ENCODE results near the gene KCTD15. TPM values are rescaled to one million over a fixed set of nuclear protein-coding genes. Genes with fewer than 3 reads are reported as not detected.

The KCTD15 gene
- total and polyA plus RNA-seq, 10 of the 15 experiments (the other 5 are each of a cell fraction or from before 2014, with no cell fraction given) = not detected

- peak; percentile 47; the same call in 1 of the 2 replicates for TF ChIP-seq RB1 (IDR thresholded peaks at IDR 0.05; ENCODE audit: borderline replicate concordance)
- TF ChIP-seq, protein P1, sequence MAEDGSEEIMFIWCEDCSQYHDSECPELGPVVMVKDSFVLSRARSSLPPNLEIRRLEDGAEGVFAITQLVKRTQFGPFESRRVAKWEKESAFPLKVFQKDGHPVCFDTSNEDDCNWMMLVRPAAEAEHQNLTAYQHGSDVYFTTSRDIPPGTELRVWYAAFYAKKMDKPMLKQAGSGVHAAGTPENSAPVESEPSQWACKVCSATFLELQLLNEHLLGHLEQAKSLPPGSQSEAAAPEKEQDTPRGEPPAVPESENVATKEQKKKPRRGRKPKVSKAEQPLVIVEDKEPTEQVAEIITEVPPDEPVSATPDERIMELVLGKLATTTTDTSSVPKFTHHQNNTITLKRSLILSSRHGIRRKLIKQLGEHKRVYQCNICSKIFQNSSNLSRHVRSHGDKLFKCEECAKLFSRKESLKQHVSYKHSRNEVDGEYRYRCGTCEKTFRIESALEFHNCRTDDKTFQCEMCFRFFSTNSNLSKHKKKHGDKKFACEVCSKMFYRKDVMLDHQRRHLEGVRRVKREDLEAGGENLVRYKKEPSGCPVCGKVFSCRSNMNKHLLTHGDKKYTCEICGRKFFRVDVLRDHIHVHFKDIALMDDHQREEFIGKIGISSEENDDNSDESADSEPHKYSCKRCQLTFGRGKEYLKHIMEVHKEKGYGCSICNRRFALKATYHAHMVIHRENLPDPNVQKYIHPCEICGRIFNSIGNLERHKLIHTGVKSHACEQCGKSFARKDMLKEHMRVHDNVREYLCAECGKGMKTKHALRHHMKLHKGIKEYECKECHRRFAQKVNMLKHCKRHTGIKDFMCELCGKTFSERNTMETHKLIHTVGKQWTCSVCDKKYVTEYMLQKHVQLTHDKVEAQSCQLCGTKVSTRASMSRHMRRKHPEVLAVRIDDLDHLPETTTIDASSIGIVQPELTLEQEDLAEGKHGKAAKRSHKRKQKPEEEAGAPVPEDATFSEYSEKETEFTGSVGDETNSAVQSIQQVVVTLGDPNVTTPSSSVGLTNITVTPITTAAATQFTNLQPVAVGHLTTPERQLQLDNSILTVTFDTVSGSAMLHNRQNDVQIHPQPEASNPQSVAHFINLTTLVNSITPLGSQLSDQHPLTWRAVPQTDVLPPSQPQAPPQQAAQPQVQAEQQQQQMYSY (CRISPR knock-in tag; IDR thresholded peaks at IDR 0.05) = no peak
Observed at GRCh38 chr19:33771384-33772101, 25.1 kb upstream of the KCTD15 start (continued).

DNA sequence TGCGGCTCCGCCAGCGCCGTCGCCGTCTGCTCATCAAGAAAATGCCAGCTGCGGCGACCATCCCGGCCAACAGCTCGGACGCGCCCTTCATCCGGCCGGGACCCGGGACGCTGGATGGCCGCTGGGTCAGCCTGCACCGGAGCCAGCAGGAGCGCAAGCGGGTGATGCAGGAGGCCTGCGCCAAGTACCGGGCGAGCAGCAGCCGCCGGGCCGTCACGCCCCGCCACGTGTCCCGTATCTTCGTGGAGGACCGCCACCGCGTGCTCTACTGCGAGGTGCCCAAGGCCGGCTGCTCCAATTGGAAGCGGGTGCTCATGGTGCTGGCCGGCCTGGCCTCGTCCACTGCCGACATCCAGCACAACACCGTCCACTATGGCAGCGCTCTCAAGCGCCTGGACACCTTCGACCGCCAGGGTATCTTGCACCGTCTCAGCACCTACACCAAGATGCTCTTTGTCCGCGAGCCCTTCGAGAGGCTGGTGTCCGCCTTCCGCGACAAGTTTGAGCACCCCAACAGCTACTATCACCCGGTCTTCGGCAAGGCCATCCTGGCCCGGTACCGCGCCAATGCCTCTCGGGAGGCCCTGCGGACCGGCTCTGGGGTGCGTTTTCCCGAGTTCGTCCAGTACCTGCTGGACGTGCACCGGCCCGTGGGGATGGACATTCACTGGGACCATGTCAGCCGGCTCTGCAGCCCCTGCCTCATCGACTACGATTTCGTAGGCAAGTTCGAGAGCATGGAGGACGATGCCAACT is 24.4 kb upstream of the KCTD15 start:
- DNase-seq (ENCODE audit: low read depth, low spot score) (no peak), ATAC-seq (no peak), FAIRE-seq (no peak)
- ChIA-PET POLR2A (no interaction called here), SMC1A (ENCODE audit: uncharacterized antibody, unreplicated experiment) (no interaction called here), RAD21 (ENCODE audit: unreplicated experiment) (no interaction called here), CTCF (interaction anchor here (1.1 to 2.3 kb wide), 3 partner anchors 340 to 356 kb away, joined by 4 to 12 read pairs (median 4); no protein-coding TSS in a partner anchor)
- no TSS peak for BruUV-seq (replicated peaks)
- in situ Hi-C loops (cut with MboI) (loop anchor here (5.0 to 25.0 kb wide), 2 partner anchors 350 to 535 kb away; partner anchors contain the start of gene SLC7A10), intact Hi-C loops (cut with micrococcal nuclease; ENCODE audit: unreplicated experiment) (loop anchor here (5.0 kb wide), 1 partner anchor 535 kb away; no protein-coding TSS in a partner anchor)
- Histone ChIP-seq H3K4me1 (ENCODE audit: control insufficient read depth, insufficient read depth, low read length) (no peaks in the 10 kb centered on the region), H2AFZ (ENCODE audit: control insufficient read depth, low read depth, low read length) (no peak overlapping the region), H3K36me3 (ENCODE audit: control insufficient read depth in 2 of 2, insufficient read depth in 2 of 2, low read length in 1 of 2) (no peaks in the 10 kb centered on the region), H3K9ac (ENCODE audit: control insufficient read depth, insufficient read depth, low read length) (no peak overlapping the region), H3K27ac (ENCODE audit: control insufficient read depth, insufficient read depth) (no peak overlapping the region), H3K9me3 (replicated peaks; ENCODE audit: control insufficient read depth, insufficient read depth, low read length) (no peaks in the 10 kb centered on the region), H3K4me2 (ENCODE audit: control insufficient read depth, insufficient read depth) (no peak overlapping the region), H3K4me3 (no peak overlapping the region), H4K20me1 (ENCODE audit: control insufficient read depth, insufficient read depth) (0 out of 2 replicates have a peak, but pooled peaks cover 3% of the 10 kb centered on the region), H3K27me3 (replicated peaks in 1 of 2; ENCODE audit: control insufficient read depth in 2 of 2, insufficient read depth in 2 of 2, low read length in 1 of 2) (no peaks in the 10 kb centered on the region; a peak in 1 of 4 replicates), H3K79me2 (ENCODE audit: control insufficient read depth, insufficient read depth, low read length) (no peaks in the 10 kb centered on the region)
- 68% methylated on average over 63 of the region's 72 CpGs for WGBS (ENCODE audit: insufficient coverage, insufficient replicate concordance, low lambda C conversion rate, missing lambda C conversion rate)
- TF ChIP-seq TBL1XR1 (IDR thresholded peaks at IDR 0.05; ENCODE audit: low read depth, low read length) = no peak
- TF ChIP-seq ETV6 (conservative IDR thresholded peaks at IDR 0.05 in 1 of 2, IDR thresholded peaks at IDR 0.05 in 1 of 2; ENCODE audit: borderline replicate concordance in 1 of 2, low read depth in 1 of 2) = no peak
- no peak for TF ChIP-seq HDGF (IDR thresholded peaks at IDR 0.05)
- TF ChIP-seq SMARCA5 (IDR thresholded peaks at IDR 0.05) = no peak
- TF ChIP-seq, protein P2, sequence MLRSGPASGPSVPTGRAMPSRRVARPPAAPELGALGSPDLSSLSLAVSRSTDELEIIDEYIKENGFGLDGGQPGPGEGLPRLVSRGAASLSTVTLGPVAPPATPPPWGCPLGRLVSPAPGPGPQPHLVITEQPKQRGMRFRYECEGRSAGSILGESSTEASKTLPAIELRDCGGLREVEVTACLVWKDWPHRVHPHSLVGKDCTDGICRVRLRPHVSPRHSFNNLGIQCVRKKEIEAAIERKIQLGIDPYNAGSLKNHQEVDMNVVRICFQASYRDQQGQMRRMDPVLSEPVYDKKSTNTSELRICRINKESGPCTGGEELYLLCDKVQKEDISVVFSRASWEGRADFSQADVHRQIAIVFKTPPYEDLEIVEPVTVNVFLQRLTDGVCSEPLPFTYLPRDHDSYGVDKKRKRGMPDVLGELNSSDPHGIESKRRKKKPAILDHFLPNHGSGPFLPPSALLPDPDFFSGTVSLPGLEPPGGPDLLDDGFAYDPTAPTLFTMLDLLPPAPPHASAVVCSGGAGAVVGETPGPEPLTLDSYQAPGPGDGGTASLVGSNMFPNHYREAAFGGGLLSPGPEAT (IDR thresholded peaks at IDR 0.05; ENCODE audit: low read depth) = no peak
- no peak for TF ChIP-seq CHD1 (IDR thresholded peaks at IDR 0.05; ENCODE audit: low read depth, low read length)

All from GM12878 (cell line).